PC-9 (cell line): ENCODE measurements around the gene CARD11.

Source experiments
- CTCF ChIP-seq: fragments of 200-600 bp; sonication (generic); conservative IDR thresholded peaks from 2 replicates; pipeline ENCODE4 v1.6.1; 2017; ENCODE audit warnings: mixed run types, antibody characterized with exemption, mild to moderate bottlenecking, moderate library complexity
- EZH2 ChIP-seq: fragments of 200-600 bp; sonication (generic); IDR thresholded peaks from 2 replicates; pipeline ENCODE4 v1.8.0; 2017; ENCODE audit warnings: antibody characterized with exemption, low read depth

GRCh38 chr7:2870471-2870931 lies 173.2 kb downstream of the CARD11 start:
- no peak for TF ChIP-seq CTCF
- TF ChIP-seq EZH2: no peak
